Measurements from ENCODE around the gene KCNAB1.

The KCNAB1 gene

DNA sequence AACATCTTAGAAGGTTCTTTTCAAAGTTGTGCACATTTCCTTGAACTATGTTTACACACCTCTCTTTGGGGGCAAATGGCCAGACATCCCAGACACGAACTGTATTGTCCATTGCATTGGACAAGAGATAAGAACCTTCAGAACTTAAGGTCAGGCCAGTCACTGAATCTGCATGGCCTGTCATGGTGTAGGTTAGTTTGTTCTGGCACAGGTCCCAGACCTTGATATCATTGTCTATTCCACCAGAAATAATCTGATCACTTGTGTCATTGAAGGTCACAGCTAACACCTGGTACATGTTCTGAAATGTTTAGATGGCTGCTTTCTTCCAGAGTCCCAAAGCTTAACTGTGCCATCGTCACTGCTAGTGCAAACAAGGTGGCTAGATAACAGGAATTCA is 55.7 kb downstream of the KCNAB1 start:
- H2AFZ ChIP-seq (ENCODE audit: low read length): no peak overlapping the region
- H3K4me1 ChIP-seq (ENCODE audit: insufficient read depth, low read length, poor library complexity, severe bottlenecking): peaks cover 5% of the 10 kb centered on the region
- no peak overlapping the region for H3K4me3 ChIP-seq (ENCODE audit: low read length, poor library complexity, severe bottlenecking)

DNA sequence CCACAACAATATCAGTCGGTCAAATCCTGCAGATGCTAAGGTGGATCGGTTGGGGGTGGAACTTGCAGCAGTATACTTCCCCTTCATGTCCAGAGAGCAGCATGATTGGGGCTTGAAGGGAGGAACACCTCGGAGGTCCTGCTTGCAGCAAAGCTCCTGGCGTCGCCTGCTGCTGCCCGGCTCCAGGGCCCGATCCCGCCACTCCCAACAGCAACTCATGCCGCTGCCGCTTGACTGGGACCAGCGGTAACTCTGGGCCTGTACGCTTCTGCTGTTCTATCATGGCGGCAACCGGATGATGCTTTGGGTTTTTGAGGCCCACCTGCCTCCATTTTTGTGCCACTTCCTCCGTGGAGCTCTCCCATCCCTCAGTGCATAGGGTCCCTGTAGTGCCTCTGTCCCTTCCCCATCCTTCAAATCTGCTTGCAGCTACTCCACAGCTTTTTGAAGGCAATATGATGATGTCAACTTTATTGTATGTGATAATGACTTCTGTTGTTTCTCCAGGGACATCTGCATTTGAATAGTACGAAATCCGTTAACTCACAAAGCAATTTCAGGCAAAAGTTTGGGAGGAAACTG is 56.3 kb downstream of the KCNAB1 start:
- no peaks in the 10 kb centered on the region for H3K9me2 ChIP-seq (replicated peaks; ENCODE audit: low read depth, low read length)
- H3K36me3 ChIP-seq (ENCODE audit: insufficient read depth, low read length): no peaks in the 10 kb centered on the region
- no peak overlapping the region for H3K9ac ChIP-seq (ENCODE audit: low read depth, low read length, poor library complexity, severe bottlenecking)
- H3F3A ChIP-seq (ENCODE audit: low read depth): no peaks in the 10 kb centered on the region
- no peaks in the 10 kb centered on the region for H3K9me3 ChIP-seq (ENCODE audit: insufficient read depth, low read depth, low read length)
- H3K4me2 ChIP-seq (ENCODE audit: low read depth, low read length, poor library complexity, severe bottlenecking): no peak overlapping the region
- H3K4me1 ChIP-seq (ENCODE audit: insufficient read depth, low read length, poor library complexity, severe bottlenecking): peaks cover 5% of the 10 kb centered on the region
- no peaks in the 10 kb centered on the region for H3K27me3 ChIP-seq (ENCODE audit: insufficient read depth, low read length, poor library complexity, severe bottlenecking)
- H3K79me2 ChIP-seq (ENCODE audit: insufficient read depth, low read length): no peaks in the 10 kb centered on the region
- H4K20me1 ChIP-seq (ENCODE audit: insufficient read depth, low read length, poor library complexity, severe bottlenecking): no peaks in the 10 kb centered on the region
- no peak overlapping the region for H3K4me3 ChIP-seq (ENCODE audit: low read length, poor library complexity, severe bottlenecking)
- TF ChIP-seq, protein P1, sequence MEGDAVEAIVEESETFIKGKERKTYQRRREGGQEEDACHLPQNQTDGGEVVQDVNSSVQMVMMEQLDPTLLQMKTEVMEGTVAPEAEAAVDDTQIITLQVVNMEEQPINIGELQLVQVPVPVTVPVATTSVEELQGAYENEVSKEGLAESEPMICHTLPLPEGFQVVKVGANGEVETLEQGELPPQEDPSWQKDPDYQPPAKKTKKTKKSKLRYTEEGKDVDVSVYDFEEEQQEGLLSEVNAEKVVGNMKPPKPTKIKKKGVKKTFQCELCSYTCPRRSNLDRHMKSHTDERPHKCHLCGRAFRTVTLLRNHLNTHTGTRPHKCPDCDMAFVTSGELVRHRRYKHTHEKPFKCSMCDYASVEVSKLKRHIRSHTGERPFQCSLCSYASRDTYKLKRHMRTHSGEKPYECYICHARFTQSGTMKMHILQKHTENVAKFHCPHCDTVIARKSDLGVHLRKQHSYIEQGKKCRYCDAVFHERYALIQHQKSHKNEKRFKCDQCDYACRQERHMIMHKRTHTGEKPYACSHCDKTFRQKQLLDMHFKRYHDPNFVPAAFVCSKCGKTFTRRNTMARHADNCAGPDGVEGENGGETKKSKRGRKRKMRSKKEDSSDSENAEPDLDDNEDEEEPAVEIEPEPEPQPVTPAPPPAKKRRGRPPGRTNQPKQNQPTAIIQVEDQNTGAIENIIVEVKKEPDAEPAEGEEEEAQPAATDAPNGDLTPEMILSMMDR (conservative IDR thresholded peaks at IDR 0.05; ENCODE audit: low read length): no peak
- no peak for TF ChIP-seq EZH2phosphoT487 (IDR thresholded peaks at IDR 0.05; ENCODE audit: borderline replicate concordance)
- H2AFZ ChIP-seq (ENCODE audit: low read length): no peak overlapping the region

More for the DNA sequence above, 55.7 kb downstream of the KCNAB1 start:
- no peaks in the 10 kb centered on the region for H3K9me2 ChIP-seq (replicated peaks; ENCODE audit: low read depth, low read length)
- TF ChIP-seq, protein P1 (conservative IDR thresholded peaks at IDR 0.05; ENCODE audit: low read length): no peak
- no peak for TF ChIP-seq EZH2phosphoT487 (IDR thresholded peaks at IDR 0.05; ENCODE audit: borderline replicate concordance)
- no peaks in the 10 kb centered on the region for H3K9me3 ChIP-seq (ENCODE audit: insufficient read depth, low read depth, low read length)
- no peak overlapping the region for H3K9ac ChIP-seq (ENCODE audit: low read depth, low read length, poor library complexity, severe bottlenecking)
- H3K27me3 ChIP-seq (ENCODE audit: insufficient read depth, low read length, poor library complexity, severe bottlenecking): no peaks in the 10 kb centered on the region
- H3F3A ChIP-seq (ENCODE audit: low read depth): no peaks in the 10 kb centered on the region
- no peaks in the 10 kb centered on the region for H4K20me1 ChIP-seq (ENCODE audit: insufficient read depth, low read length, poor library complexity, severe bottlenecking)
- no peaks in the 10 kb centered on the region for H3K79me2 ChIP-seq (ENCODE audit: insufficient read depth, low read length)
- H3K36me3 ChIP-seq (ENCODE audit: insufficient read depth, low read length): no peaks in the 10 kb centered on the region
- no peak overlapping the region for H3K4me2 ChIP-seq (ENCODE audit: low read depth, low read length, poor library complexity, severe bottlenecking)

DNA sequence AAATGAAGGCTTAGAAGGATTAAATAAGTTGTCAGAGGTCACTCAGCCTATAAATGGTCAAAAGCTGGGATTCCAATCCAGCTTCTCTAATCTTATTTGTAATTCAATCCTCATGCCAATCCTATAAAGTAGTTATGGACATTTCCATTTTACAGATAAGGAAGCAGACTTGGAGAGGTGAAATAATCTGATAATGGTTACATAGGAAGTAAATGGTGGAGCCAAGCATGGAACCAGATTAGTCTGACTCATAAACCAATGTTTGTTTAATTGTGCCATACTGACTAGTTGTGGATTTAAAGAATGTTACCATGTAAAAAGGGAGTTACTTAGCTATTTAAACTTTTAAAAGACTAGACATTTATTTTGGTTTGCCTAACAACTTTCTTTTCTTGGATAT is 59.7 kb downstream of the KCNAB1 start:
- Histone ChIP-seq H3K4me2 (ENCODE audit: low read depth, low read length, poor library complexity, severe bottlenecking) (no peak overlapping the region), H3K36me3 (ENCODE audit: insufficient read depth, low read length) (no peaks in the 10 kb centered on the region), H3K9me3 (ENCODE audit: insufficient read depth, low read depth, low read length) (no peaks in the 10 kb centered on the region), H2AFZ (ENCODE audit: low read length) (no peak overlapping the region), H3K79me2 (ENCODE audit: insufficient read depth, low read length) (no peaks in the 10 kb centered on the region), H3K9ac (ENCODE audit: low read depth, low read length, poor library complexity, severe bottlenecking) (no peak overlapping the region), H3K4me3 (ENCODE audit: low read length, poor library complexity, severe bottlenecking) (no peak overlapping the region), H3F3A (ENCODE audit: low read depth) (no peaks in the 10 kb centered on the region), H4K20me1 (ENCODE audit: insufficient read depth, low read length, poor library complexity, severe bottlenecking) (no peaks in the 10 kb centered on the region), H3K27me3 (ENCODE audit: insufficient read depth, low read length, poor library complexity, severe bottlenecking) (no peaks in the 10 kb centered on the region), H3K9me2 (replicated peaks; ENCODE audit: low read depth, low read length) (no peaks in the 10 kb centered on the region), H3K4me1 (ENCODE audit: insufficient read depth, low read length, poor library complexity, severe bottlenecking) (no peaks in the 10 kb centered on the region)
- no peak for TF ChIP-seq EZH2phosphoT487 (IDR thresholded peaks at IDR 0.05; ENCODE audit: borderline replicate concordance)
- TF ChIP-seq, protein P1 (conservative IDR thresholded peaks at IDR 0.05; ENCODE audit: low read length): no peak

Data from Loucy (cell line).